Endothelial cell (in vitro differentiated cells): ENCODE results near the gene RASSF1. TPM values are rescaled to one million over a fixed set of nuclear protein-coding genes. Genes with fewer than 3 reads are reported as not detected.

Experiments
- DNase-seq: peaks from one replicate; pipeline ENCODE4 v3.0.0; 2021; ENCODE audit warnings: low spot score
- H3K27ac Mint-ChIP-seq: one replicate; pipeline ENCODE4 v1.8.0; 2021; ENCODE audit warnings: mixed read lengths, inconsistent platforms; ENCODE audit not compliant: unreplicated experiment
- H3K27me3 Mint-ChIP-seq: one replicate; pipeline ENCODE4 v1.8.0; 2021; ENCODE audit warnings: mild to moderate bottlenecking, moderate library complexity, mixed read lengths, inconsistent platforms; ENCODE audit not compliant: unreplicated experiment
- H3K36me3 Mint-ChIP-seq: one replicate; pipeline ENCODE4 v1.8.0; 2021; ENCODE audit warnings: mild to moderate bottlenecking, low read depth, mixed read lengths, inconsistent platforms; ENCODE audit not compliant: unreplicated experiment
- H3K4me1 Mint-ChIP-seq: one replicate; pipeline ENCODE4 v1.8.0; 2021; ENCODE audit warnings: mild to moderate bottlenecking, mixed read lengths, inconsistent platforms; ENCODE audit not compliant: unreplicated experiment
- H3K4me3 Mint-ChIP-seq: one replicate; pipeline ENCODE4 v1.8.0; 2021; ENCODE audit warnings: mild to moderate bottlenecking, mixed read lengths, inconsistent platforms; ENCODE audit not compliant: unreplicated experiment
- H3K9me3 Mint-ChIP-seq: one replicate; pipeline ENCODE4 v1.8.0; 2021; ENCODE audit warnings: mixed read lengths, inconsistent platforms; ENCODE audit not compliant: unreplicated experiment
- CTCF ChIP-seq: fragments of 200-600 bp; sonication (generic); IDR thresholded peaks from one replicate; pipeline ENCODE4 v1.5.0; 2021; ENCODE audit warnings: antibody characterized with exemption; ENCODE audit not compliant: unreplicated experiment
- total RNA-seq: library from RNA; stranded (reverse); fragmentation: NEBNext Ultra II Directional; extraction: Animal tissue kit (Norgen Biotek cat#: 25700); gene quantifications from one replicate; pipeline ENCODE4 v1.2.1, GENCODE V29; 2021; ENCODE audit not compliant: unreplicated experiment

Gene RASSF1
- total RNA-seq, 1 donor from 2014 or later, result 14.8 TPM

GRCh38 chr3:50330330-50330729, 10.3 kb downstream of the RASSF1 start:
- no peak overlapping the region for H3K27ac Mint-ChIP-seq
- DNase-seq, result no peak
- no peaks in the 10 kb centered on the region for H3K9me3 Mint-ChIP-seq
- peaks cover 5% of the 10 kb centered on the region for H3K27me3 Mint-ChIP-seq
- peaks cover 24% of the 10 kb centered on the region for H3K4me1 Mint-ChIP-seq
- no peak overlapping the region for H3K4me3 Mint-ChIP-seq
- TF ChIP-seq CTCF, result no peak
- peaks cover 13% of the 10 kb centered on the region for H3K36me3 Mint-ChIP-seq

- no peaks in the 10 kb centered on the region for H3K9me3 Mint-ChIP-seq
- peaks cover 29% of the 10 kb centered on the region for H3K4me1 Mint-ChIP-seq
- TF ChIP-seq CTCF, result no peak
- peak; percentile 93 for DNase-seq
- H3K36me3 Mint-ChIP-seq, result peaks cover 19% of the 10 kb centered on the region
- peak within 1 kb of the TSS; percentile 74 for H3K27ac Mint-ChIP-seq
- peaks cover 4% of the 10 kb centered on the region for H3K27me3 Mint-ChIP-seq
- peak within 1 kb of the TSS; percentile 92 for H3K4me3 Mint-ChIP-seq
Observed at GRCh38 chr3:50327943-50328691, 12.5 kb downstream of the RASSF1 start, which contains the start of gene TUSC2. TSS of gene TUSC2 (minus strand) at chr3:50328223. CDS start at chr3:50328099, 124 bp downstream.

- H3K27ac Mint-ChIP-seq, result peak overlapping the region; percentile 74
- H3K4me3 Mint-ChIP-seq, result peak overlapping the region; percentile 91
- peaks cover 16% of the 10 kb centered on the region for H3K36me3 Mint-ChIP-seq
- peaks cover 30% of the 10 kb centered on the region for H3K4me1 Mint-ChIP-seq
- peaks cover 6% of the 10 kb centered on the region for H3K27me3 Mint-ChIP-seq
- TF ChIP-seq CTCF, result no peak
- no peak for DNase-seq
- H3K9me3 Mint-ChIP-seq, result no peaks in the 10 kb centered on the region
Observed at GRCh38 chr3:50327129-50327528, 13.5 kb downstream of the RASSF1 start.

GRCh38 chr3:50326182-50326541, 14.5 kb downstream of the RASSF1 start:
- Mint-ChIP-seq H3K4me1 (peaks cover 30% of the 10 kb centered on the region), H3K36me3 (peaks cover 13% of the 10 kb centered on the region), H3K9me3 (no peaks in the 10 kb centered on the region), H3K27me3 (peaks cover 6% of the 10 kb centered on the region), H3K4me3 (no peak overlapping the region), H3K27ac (peak overlapping the region; percentile 36)
- DNase-seq, result no peak
- no peak for TF ChIP-seq CTCF

GRCh38 chr3:50325497-50326181, 15.0 kb downstream of the RASSF1 start:
- H3K27ac Mint-ChIP-seq, result peak overlapping the region; percentile 70
- no peak for DNase-seq
- no peak for TF ChIP-seq CTCF
- H3K4me1 Mint-ChIP-seq, result peaks cover 32% of the 10 kb centered on the region
- H3K9me3 Mint-ChIP-seq, result no peaks in the 10 kb centered on the region
- H3K36me3 Mint-ChIP-seq, result peaks cover 13% of the 10 kb centered on the region
- no peak overlapping the region for H3K4me3 Mint-ChIP-seq
- H3K27me3 Mint-ChIP-seq, result peaks cover 7% of the 10 kb centered on the region
